Effector memory CD4-positive, alpha-beta T cell (primary cell): ENCODE data around the gene SUCLA2.
A peak's percentile ranks its signal among the peaks of the same experiment; 100 is the strongest.

Experiments
- DNase-seq, 3 donors: peaks; one replicate each; pipeline ENCODE4 v3.0.0-alpha.2; 2020
- H3K27ac ChIP-seq: 2 replicates; pipeline ENCODE4 v1.7.0; 2013; ENCODE audit warnings: mild to moderate bottlenecking, low read length, moderate library complexity; ENCODE audit not compliant: insufficient read depth, poor library complexity, severe bottlenecking
- H3K27me3 ChIP-seq: replicated peaks from 2 replicates; pipeline ENCODE4 v1.7.0; 2013; ENCODE audit warnings: mild to moderate bottlenecking, low read length; ENCODE audit not compliant: insufficient read depth, control insufficient read depth, poor library complexity, severe bottlenecking
- H3K36me3 ChIP-seq: 2 replicates; pipeline ENCODE4 v1.7.0; 2013; ENCODE audit warnings: mild to moderate bottlenecking, low read length, moderate library complexity; ENCODE audit not compliant: control insufficient read depth, insufficient read depth
- H3K4me1 ChIP-seq: 2 replicates; pipeline ENCODE4 v1.7.0; 2013; ENCODE audit warnings: low read length, mild to moderate bottlenecking; ENCODE audit not compliant: control insufficient read depth, insufficient read depth, poor library complexity, severe bottlenecking
- H3K4me3 ChIP-seq: 2 replicates; pipeline ENCODE4 v1.7.0; 2013; ENCODE audit warnings: low read length, low read depth, mild to moderate bottlenecking; ENCODE audit not compliant: insufficient read depth, poor library complexity, severe bottlenecking
- H3K9me3 ChIP-seq: 2 replicates; pipeline ENCODE4 v1.7.0; 2013; ENCODE audit warnings: mild to moderate bottlenecking, low read length, moderate library complexity; ENCODE audit not compliant: control insufficient read depth

Gene SUCLA2

GRCh38 chr13:47999973-48000372 lies 1.1 kb downstream of the SUCLA2 start:
- Histone ChIP-seq H3K4me1 (no peaks in the 10 kb centered on the region), H3K27ac (no peak overlapping the region), H3K27me3 (no peaks in the 10 kb centered on the region), H3K9me3 (no peaks in the 10 kb centered on the region), H3K36me3 (no peaks in the 10 kb centered on the region), H3K4me3 (peak overlapping the region; percentile 97)
- no peak for DNase-seq

GRCh38 chr13:47997384-47997783 lies 3.7 kb downstream of the SUCLA2 start:
- Histone ChIP-seq H3K27ac (no peak overlapping the region), H3K36me3 (peaks cover 12% of the 10 kb centered on the region)
- DNase-seq, result no peak

GRCh38 chr13:47991859-47992258 lies 9.2 kb downstream of the SUCLA2 start:
- Histone ChIP-seq H3K4me3 (no peak overlapping the region), H3K9me3 (no peaks in the 10 kb centered on the region), H3K27me3 (no peaks in the 10 kb centered on the region), H3K27ac (no peak overlapping the region), H3K36me3 (peaks cover 27% of the 10 kb centered on the region), H3K4me1 (no peaks in the 10 kb centered on the region)
- no peak for DNase-seq

More at GRCh38 chr13:47997384-47997783, 3.7 kb downstream of the SUCLA2 start:
- no peaks in the 10 kb centered on the region for H3K27me3 ChIP-seq
- no peaks in the 10 kb centered on the region for H3K9me3 ChIP-seq
- no peaks in the 10 kb centered on the region for H3K4me1 ChIP-seq
- H3K4me3 ChIP-seq, result no peak overlapping the region

- Histone ChIP-seq H3K9me3 (no peaks in the 10 kb centered on the region), H3K36me3 (peaks cover 28% of the 10 kb centered on the region), H3K4me3 (no peak overlapping the region), H3K4me1 (no peaks in the 10 kb centered on the region), H3K27me3 (no peaks in the 10 kb centered on the region), H3K27ac (no peak overlapping the region)
- no peak for DNase-seq
Measured at GRCh38 chr13:47990920-47991466, 10.1 kb downstream of the SUCLA2 start.

GRCh38 chr13:47990427-47990826 lies 10.6 kb downstream of the SUCLA2 start:
- DNase-seq, result no peak
- Histone ChIP-seq H3K4me3 (no peak overlapping the region), H3K4me1 (no peaks in the 10 kb centered on the region), H3K9me3 (no peaks in the 10 kb centered on the region), H3K36me3 (peaks cover 34% of the 10 kb centered on the region), H3K27me3 (no peaks in the 10 kb centered on the region), H3K27ac (no peak overlapping the region)

GRCh38 chr13:47983070-47983469 lies 18.0 kb downstream of the SUCLA2 start:
- Histone ChIP-seq H3K9me3 (no peaks in the 10 kb centered on the region), H3K4me1 (no peaks in the 10 kb centered on the region), H3K4me3 (no peak overlapping the region), H3K27me3 (no peaks in the 10 kb centered on the region), H3K36me3 (peaks cover 17% of the 10 kb centered on the region), H3K27ac (no peak overlapping the region)
- no peak for DNase-seq

- no peaks in the 10 kb centered on the region for H3K4me1 ChIP-seq
- H3K27ac ChIP-seq, result no peak overlapping the region
- peaks cover 5% of the 10 kb centered on the region for H3K36me3 ChIP-seq
- H3K27me3 ChIP-seq, result no peaks in the 10 kb centered on the region
- DNase-seq, result no peak
- H3K9me3 ChIP-seq, result no peaks in the 10 kb centered on the region
- H3K4me3 ChIP-seq, result no peak overlapping the region
Measured at GRCh38 chr13:47976325-47976724, 24.7 kb downstream of the SUCLA2 start.

- Histone ChIP-seq H3K36me3 (peaks cover 44% of the 10 kb centered on the region), H3K27ac (no peak overlapping the region), H3K4me3 (no peak overlapping the region), H3K4me1 (no peaks in the 10 kb centered on the region), H3K9me3 (no peaks in the 10 kb centered on the region), H3K27me3 (no peaks in the 10 kb centered on the region)
- no peak for DNase-seq
Measured at GRCh38 chr13:47964863-47965262, 36.2 kb downstream of the SUCLA2 start.

- no peaks in the 10 kb centered on the region for H3K27me3 ChIP-seq
- H3K4me1 ChIP-seq, result no peaks in the 10 kb centered on the region
- no peak for DNase-seq
- H3K9me3 ChIP-seq, result no peaks in the 10 kb centered on the region
- H3K27ac ChIP-seq, result no peak overlapping the region
- peaks cover 42% of the 10 kb centered on the region for H3K36me3 ChIP-seq
- H3K4me3 ChIP-seq, result no peak overlapping the region
Measured at GRCh38 chr13:47962237-47962636, 38.8 kb downstream of the SUCLA2 start.

GRCh38 chr13:47959468-47960247 lies 41.4 kb downstream of the SUCLA2 start:
- peaks cover 33% of the 10 kb centered on the region for H3K36me3 ChIP-seq
- no peaks in the 10 kb centered on the region for H3K27me3 ChIP-seq
- no peak for DNase-seq
- H3K4me3 ChIP-seq, result no peak overlapping the region
- no peak overlapping the region for H3K27ac ChIP-seq
- H3K4me1 ChIP-seq, result no peaks in the 10 kb centered on the region
- no peaks in the 10 kb centered on the region for H3K9me3 ChIP-seq
